HG02884 (cell line): ENCODE results near the gene SLC2A4.

ENCODE experiments used
- ATAC-seq: cut with Tn5 transposase; IDR thresholded peaks from one replicate; pipeline ENCODE4 v1.9.1; 2021; ENCODE audit warnings: mild to moderate bottlenecking, moderate library complexity; ENCODE audit not compliant: unreplicated experiment

Gene SLC2A4

GRCh38 chr17:7296189-7296861 is 14.8 kb downstream of the SLC2A4 start:
- ATAC-seq = no peak

GRCh38 chr17:7304179-7304578 is 22.7 kb downstream of the SLC2A4 start:
- no peak for ATAC-seq

- peak; percentile 61 for ATAC-seq
Observed at GRCh38 chr17:7306911-7307685, 25.6 kb downstream of the SLC2A4 start, which contains the start of gene EIF5A. Gene EIF5A, plus strand, starts transcription at chr17:7307628. Its CDS starts 2,008 bp downstream, at chr17:7309636.

- ATAC-seq = no peak
Observed at GRCh38 chr17:7307686-7308624, 26.4 kb downstream of the SLC2A4 start.

GRCh38 chr17:7308625-7309433 is 27.3 kb downstream of the SLC2A4 start:
- no peak for ATAC-seq

GRCh38 chr17:7309628-7310027 is 28.1 kb downstream of the SLC2A4 start:
- no peak for ATAC-seq

- no peak for ATAC-seq
Observed at GRCh38 chr17:7311110-7311705, 29.7 kb downstream of the SLC2A4 start.

GRCh38 chr17:7312432-7313087 is 31.0 kb downstream of the SLC2A4 start:
- ATAC-seq = no peak

- ATAC-seq = no peak
Observed at GRCh38 chr17:7313088-7313889, 31.8 kb downstream of the SLC2A4 start.

- no peak for ATAC-seq
Observed at GRCh38 chr17:7313890-7314718, 32.6 kb downstream of the SLC2A4 start.

GRCh38 chr17:7314719-7315569 is 33.4 kb downstream of the SLC2A4 start, which contains the start of gene GPS2:
Gene GPS2, minus strand, starts transcription at chr17:7315360. Its CDS starts 308 bp downstream, at chr17:7315052.
- peak; percentile 56 for ATAC-seq

- no peak for ATAC-seq
Observed at GRCh38 chr17:7315570-7316235, 34.2 kb downstream of the SLC2A4 start.

- ATAC-seq = no peak
Observed at GRCh38 chr17:7317161-7317803, 35.8 kb downstream of the SLC2A4 start.

GRCh38 chr17:7318121-7318860 is 36.8 kb downstream of the SLC2A4 start:
- no peak for ATAC-seq

GRCh38 chr17:7321466-7321865 is 39.9 kb downstream of the SLC2A4 start:
- no peak for ATAC-seq
